GM19035 (cell line): ENCODE data around the gene DDX54.
A peak's percentile ranks its signal among the peaks of the same experiment; 100 is the strongest.

Experiments
- ATAC-seq: cut with Tn5 transposase; IDR thresholded peaks from one replicate; pipeline ENCODE4 v1.9.1; 2021; ENCODE audit not compliant: unreplicated experiment

The DDX54 gene, protein sequence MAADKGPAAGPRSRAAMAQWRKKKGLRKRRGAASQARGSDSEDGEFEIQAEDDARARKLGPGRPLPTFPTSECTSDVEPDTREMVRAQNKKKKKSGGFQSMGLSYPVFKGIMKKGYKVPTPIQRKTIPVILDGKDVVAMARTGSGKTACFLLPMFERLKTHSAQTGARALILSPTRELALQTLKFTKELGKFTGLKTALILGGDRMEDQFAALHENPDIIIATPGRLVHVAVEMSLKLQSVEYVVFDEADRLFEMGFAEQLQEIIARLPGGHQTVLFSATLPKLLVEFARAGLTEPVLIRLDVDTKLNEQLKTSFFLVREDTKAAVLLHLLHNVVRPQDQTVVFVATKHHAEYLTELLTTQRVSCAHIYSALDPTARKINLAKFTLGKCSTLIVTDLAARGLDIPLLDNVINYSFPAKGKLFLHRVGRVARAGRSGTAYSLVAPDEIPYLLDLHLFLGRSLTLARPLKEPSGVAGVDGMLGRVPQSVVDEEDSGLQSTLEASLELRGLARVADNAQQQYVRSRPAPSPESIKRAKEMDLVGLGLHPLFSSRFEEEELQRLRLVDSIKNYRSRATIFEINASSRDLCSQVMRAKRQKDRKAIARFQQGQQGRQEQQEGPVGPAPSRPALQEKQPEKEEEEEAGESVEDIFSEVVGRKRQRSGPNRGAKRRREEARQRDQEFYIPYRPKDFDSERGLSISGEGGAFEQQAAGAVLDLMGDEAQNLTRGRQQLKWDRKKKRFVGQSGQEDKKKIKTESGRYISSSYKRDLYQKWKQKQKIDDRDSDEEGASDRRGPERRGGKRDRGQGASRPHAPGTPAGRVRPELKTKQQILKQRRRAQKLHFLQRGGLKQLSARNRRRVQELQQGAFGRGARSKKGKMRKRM

GRCh38 chr12:113185180-113186032 lies at the start of gene DDX54, which contains the start of gene RITA1:
DDX54 (minus strand) TSS chr12:113185478; CDS start chr12:113185451, 27 bp downstream.
RITA1 (plus strand) TSS chr12:113185721; CDS start chr12:113186747, 1,026 bp downstream.
- peak; percentile 60 for ATAC-seq

DNA sequence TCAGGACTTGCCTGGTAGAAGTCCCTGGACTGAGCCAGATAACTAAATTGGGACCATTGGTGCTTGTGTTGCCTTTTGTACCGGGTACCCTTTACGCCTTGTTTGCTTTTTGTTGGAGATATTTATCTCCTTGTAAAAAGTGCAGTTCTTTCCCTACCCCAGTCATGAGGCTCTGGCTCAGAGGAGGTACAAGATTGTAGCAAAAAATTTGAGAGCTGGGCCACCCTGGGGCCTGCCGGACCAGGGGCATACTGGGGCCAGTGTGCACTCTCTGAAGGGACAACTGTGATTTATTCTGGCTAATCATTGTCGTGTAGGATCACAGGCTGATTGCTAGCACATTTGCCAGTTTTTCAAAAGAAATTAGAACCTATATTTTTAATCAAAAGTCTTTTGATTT lies 49.2 kb upstream of the DDX54 start:
- no peak for ATAC-seq

DNA sequence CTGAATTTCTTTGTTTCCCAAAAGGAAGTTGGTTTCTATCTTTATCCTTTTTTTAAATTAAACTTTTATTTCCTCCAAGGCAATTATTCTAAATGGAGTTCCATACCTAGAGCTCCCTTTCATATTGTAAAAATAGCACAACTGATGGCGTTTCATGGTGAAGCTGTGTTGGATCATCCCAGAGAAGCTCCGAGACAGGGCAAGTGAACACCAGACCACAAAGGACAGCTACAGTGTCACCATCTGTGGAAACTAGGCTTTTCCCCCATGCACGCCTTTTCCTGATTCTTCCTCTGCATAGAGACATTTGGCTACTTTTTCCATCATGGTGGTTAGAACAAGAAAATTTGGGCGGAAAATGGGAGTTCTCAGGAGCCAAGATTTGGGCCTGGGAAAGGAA lies 48.7 kb upstream of the DDX54 start:
- ATAC-seq: no peak

DNA sequence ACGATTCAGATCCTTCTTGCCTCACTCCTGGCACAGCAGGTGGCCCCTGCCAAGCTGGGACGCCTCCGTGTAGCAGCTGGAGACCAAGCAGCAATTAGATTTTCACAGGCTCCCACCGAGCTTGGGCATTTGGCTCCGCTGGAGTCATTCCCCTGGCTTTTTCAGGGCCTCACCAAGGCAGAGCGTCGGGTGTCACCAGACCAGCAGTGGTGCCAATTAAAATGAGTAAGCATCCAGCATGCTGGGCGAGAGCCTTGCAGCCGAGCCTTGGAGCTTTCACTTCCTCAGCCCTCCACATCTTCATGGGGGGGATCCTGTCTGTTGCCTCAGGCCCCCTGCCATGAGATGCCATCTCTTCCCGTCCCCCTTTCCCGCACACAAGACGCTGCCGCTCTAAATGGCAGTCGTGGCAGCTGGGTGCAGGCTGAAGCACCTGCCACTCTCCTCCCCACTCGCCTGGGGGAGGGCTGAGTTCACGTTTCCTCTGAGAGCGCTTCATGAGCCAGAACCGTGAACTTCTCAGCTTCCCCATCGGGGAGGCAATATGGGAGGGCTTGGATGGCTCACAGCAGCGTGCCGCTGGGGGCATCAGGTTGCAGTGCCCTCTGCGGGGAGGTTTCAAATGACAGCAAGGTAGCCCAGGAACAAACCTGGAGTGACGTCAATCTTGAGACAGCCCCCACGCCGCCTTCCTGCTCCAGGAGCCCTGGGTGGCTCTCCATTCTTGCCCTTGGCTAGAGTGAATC lies 47.7 kb upstream of the DDX54 start:
- ATAC-seq: peak; percentile 53

GRCh38 chr12:113232089-113232839 lies 47.0 kb upstream of the DDX54 start:
- ATAC-seq: no peak

GRCh38 chr12:113231235-113232088 lies 46.2 kb upstream of the DDX54 start:
- ATAC-seq: no peak

- no peak for ATAC-seq
Measured at GRCh38 chr12:113230315-113231234, 45.3 kb upstream of the DDX54 start.

GRCh38 chr12:113228394-113229028 lies 43.2 kb upstream of the DDX54 start:
- ATAC-seq: no peak

- no peak for ATAC-seq
Measured at GRCh38 chr12:113227686-113228391, 42.6 kb upstream of the DDX54 start.

DNA sequence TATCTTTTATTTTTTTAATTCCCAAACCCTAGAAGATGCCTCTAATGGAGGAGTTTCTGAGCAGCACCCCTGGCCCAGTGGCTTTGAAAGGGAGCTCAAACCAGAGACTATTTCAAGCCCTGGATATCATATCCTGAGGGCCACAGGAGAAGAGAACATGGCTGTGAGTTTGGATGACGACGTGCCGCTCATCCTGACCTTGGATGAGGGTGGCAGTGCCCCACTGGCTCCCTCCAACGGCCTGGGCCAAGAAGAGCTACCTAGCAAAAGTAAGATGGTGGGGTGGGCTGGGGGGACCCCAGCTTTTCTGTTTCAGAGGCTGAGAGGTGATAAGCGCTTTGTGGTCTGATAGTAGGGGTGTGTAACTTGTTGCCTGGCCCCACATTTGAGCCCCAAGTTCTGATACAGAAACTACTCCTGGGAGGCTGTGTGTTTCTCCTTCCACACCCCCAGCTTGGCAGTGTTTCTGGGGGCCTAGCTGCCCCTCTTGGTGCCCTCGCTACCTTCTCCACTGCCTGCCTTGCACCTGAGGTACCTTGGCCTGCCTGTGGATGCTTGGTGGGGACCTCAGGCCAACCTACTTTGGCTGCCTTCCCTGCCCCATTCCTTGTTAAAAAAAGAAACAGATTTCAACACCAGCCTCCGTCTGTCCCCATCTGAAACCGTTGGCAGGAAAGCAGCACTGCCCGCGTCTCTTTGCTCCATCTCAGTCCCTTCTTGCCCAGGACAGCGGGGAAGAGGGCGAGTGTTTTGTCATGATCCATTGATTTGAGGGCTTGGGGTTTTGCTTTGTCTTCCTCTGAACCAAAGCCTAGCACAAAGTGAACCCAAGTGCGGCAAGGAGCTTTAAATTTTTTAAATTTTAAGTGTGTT lies 41.7 kb upstream of the DDX54 start:
- no peak for ATAC-seq

DNA sequence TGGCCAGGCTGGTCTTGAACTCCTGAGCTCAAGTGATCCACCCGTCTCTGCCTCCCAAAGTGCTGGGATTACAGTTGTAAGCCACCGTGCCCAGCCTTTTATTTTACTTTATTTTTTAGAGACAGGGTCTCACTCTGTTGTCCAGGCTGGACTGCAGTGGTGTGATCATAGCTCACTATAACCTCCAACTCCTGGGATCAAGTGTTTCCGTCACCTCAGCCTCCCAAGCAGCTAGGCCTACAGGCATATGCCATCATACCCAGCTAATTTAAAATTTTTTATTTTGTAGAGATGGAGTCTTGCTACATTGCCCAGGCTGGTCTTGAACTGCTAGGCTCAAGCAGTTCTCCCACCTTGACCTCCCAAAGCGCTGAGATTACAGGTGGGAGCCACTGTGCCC lies 39.7 kb upstream of the DDX54 start:
- no peak for ATAC-seq

DNA sequence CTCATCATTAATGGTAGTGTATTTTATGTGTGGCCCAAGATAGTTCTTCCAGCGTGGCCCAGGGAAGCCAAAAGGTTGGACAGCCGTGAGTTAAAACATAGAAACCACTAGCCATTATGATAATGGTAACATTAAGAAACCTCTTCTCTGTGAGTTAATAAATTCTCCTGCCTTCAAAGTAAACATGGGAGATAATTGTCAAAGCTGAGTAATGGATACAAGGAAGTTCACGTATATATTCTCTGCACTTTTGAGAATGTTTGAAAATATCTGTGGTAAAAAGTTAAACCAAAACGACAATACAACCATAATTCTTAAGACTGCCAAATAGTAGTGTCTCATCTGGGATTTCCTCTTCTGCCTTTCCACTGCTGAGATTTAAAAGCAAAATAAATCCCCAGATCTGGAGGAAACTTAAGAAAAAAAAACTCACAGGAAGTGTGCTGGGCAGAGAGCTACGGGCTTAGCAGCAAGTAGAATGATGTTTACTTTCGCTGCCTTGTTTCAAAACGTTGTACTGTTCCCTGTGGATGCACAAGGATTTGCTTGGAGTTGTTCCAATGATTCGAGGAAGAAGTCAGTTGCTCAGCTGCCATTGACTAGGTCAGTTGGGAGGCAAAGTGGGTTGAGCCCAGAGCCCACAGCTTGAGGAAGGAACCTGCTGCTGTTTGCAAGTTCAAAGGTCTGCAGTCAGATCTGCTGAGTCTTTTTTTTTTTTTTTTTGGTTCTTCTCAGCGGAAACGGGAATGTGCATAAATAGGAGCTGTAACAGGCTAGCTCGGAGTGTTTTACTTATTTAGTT lies 37.7 kb upstream of the DDX54 start:
- no peak for ATAC-seq

DNA sequence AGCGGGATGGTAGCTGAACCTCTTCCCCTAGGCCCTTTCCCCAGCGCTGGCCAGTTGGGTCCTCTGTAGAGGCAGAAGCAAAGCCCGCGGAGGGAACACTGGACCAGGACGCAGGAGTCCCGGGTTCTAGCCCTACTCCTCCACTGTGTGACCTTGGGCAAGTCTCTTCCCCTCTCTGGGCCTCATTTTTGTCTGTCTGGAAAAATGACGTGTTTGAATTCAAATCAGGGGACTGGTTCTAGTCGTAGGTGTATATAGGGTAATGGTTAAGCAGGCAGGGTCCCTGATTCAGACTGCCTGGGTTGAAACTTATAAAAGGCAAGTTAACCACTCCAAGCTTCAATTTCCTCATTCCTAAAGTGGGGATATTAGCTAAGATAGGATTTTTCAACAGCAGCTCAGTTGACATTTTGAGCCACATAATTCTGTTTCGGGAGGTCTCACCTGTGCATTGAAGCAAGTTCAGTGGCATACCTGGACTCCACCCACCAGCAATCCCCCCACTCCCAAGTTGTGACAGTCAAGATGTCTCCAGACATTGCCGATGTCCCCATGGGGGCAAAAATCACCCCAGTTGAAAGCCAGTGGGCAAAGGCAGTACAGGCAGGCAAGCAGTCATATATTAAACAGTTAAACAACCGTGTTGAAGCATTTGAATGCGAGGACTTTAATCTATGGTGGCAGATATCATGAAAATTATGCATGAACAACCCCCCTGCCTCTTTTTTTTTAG lies 36.9 kb upstream of the DDX54 start:
- no peak for ATAC-seq
